IMR-90 (cell line): Measurements from ENCODE around the gene PAWR. TPM values are rescaled to one million over a fixed set of nuclear protein-coding genes. Genes with fewer than 3 reads are reported as not detected.

Source experiments
- ATAC-seq: fragments of 200-7000 bp; cut with Tn5 transposase; 2 replicates; pipeline ENCODE4 v1.9.1; 2020; ENCODE audit warnings: low read depth, mild to moderate bottlenecking, moderate library complexity
- BruUV-seq: library from RNA; stranded (reverse); fragments of 400-500 nt; replicated peaks from 2 replicates; lab custom pipeline; 2021; lab: Mats Ljungman, UMichigan
- CTCF ChIA-PET: fragments of 300-600 bp; formaldehyde crosslinking; extraction: SDS; loops from one replicate; lab custom pipeline; 2021; ENCODE audit warnings: antibody characterized with exemption; lab: Yijun Ruan, JAX
- POLR2A ChIA-PET: fragments of 300-600 bp; sonication (Branson Sonifier 250); formaldehyde crosslinking; loops from one replicate; lab custom pipeline; 2022; ENCODE audit warnings: antibody characterized with exemption; ENCODE audit not compliant: unreplicated experiment; lab: Charles Lee
- DNase-seq: peaks from one replicate; pipeline ENCODE4 v3.0.0; 2013
- H2AFZ ChIP-seq: replicated peaks from 2 replicates; pipeline ENCODE3; 2013; ENCODE audit warnings: low read length, mild to moderate bottlenecking; ENCODE audit not compliant: poor library complexity
- H2AK5ac ChIP-seq: 2 replicates; pipeline ENCODE4 v1.6.1; 2013; ENCODE audit warnings: low read depth, low read length, inconsistent platforms
- H2AK9ac ChIP-seq: replicated peaks from 2 replicates; pipeline ENCODE3; 2013; ENCODE audit warnings: mild to moderate bottlenecking, low read depth, low read length, moderate library complexity; ENCODE audit not compliant: poor library complexity
- H2BK120ac ChIP-seq: 2 replicates; pipeline ENCODE4 v1.6.1; 2013; ENCODE audit warnings: low read depth, low read length, inconsistent platforms
- H2BK15ac ChIP-seq: 3 replicates; pipeline ENCODE4 v1.6.1; 2013; ENCODE audit warnings: low read depth, low read length, inconsistent platforms
- H2BK20ac ChIP-seq: 2 replicates; pipeline ENCODE4 v1.6.1; 2013; ENCODE audit warnings: low read depth, mild to moderate bottlenecking, inconsistent platforms, low read length, moderate library complexity
- H2BK5ac ChIP-seq: 2 replicates; pipeline ENCODE4 v1.6.1; 2013; ENCODE audit warnings: mild to moderate bottlenecking, low read depth, low read length, inconsistent platforms; ENCODE audit not compliant: poor library complexity, severe bottlenecking
- H3K14ac ChIP-seq: replicated peaks from 2 replicates; pipeline ENCODE4 v1.6.1; 2013; ENCODE audit warnings: low read depth, low read length, inconsistent platforms
- H3K18ac ChIP-seq: 2 replicates; pipeline ENCODE4 v1.6.1; 2013; ENCODE audit warnings: low read depth, low read length, control low read depth
- H3K23ac ChIP-seq: 2 replicates; pipeline ENCODE4 v1.6.1; 2013; ENCODE audit warnings: low read depth, low read length, inconsistent platforms
- H3K27ac ChIP-seq: 2 replicates; pipeline ENCODE4 v1.5.1; 2013; ENCODE audit warnings: mild to moderate bottlenecking, control low read depth, low read length; ENCODE audit not compliant: insufficient read depth
- H3K27me3 ChIP-seq: 2 replicates; pipeline ENCODE4 v1.6.1; 2013; ENCODE audit warnings: low read length; ENCODE audit not compliant: control insufficient read depth, insufficient read depth
- H3K36me3 ChIP-seq: 2 replicates; pipeline ENCODE4 v1.6.1; 2013; ENCODE audit warnings: low read length, mixed read lengths; ENCODE audit not compliant: control insufficient read depth, insufficient read depth
- H3K4ac ChIP-seq: 2 replicates; pipeline ENCODE4 v1.6.1; 2013; ENCODE audit warnings: low read depth, low read length, inconsistent platforms
- H3K4me1 ChIP-seq: 2 replicates; pipeline ENCODE4 v1.6.1; 2013; ENCODE audit warnings: low read length, mixed read lengths; ENCODE audit not compliant: control insufficient read depth, insufficient read depth
- H3K4me2 ChIP-seq: 2 replicates; pipeline ENCODE4 v1.6.1; 2013; ENCODE audit warnings: low read depth, mild to moderate bottlenecking, control low read depth, low read length, moderate library complexity
- H3K4me3 ChIP-seq: 2 replicates; pipeline ENCODE4 v1.5.1; 2013; ENCODE audit warnings: low read depth, mild to moderate bottlenecking, control low read depth, low read length, moderate library complexity; ENCODE audit not compliant: insufficient read depth
- H3K56ac ChIP-seq: 2 replicates; pipeline ENCODE4 v1.6.1; 2013; ENCODE audit warnings: low read length, inconsistent platforms; ENCODE audit not compliant: insufficient read depth; ENCODE audit errors: extremely low read depth
- H3K79me1 ChIP-seq, 2 experiments: 2 replicates each; pipeline ENCODE4 v1.6.1; 2013; ENCODE audit warnings: low read length in 2 of 2, inconsistent platforms in 1 of 2, low read depth in 1 of 2
- H3K9ac ChIP-seq: 2 replicates; pipeline ENCODE4 v1.6.1; 2013; ENCODE audit warnings: low read depth, low read length, control low read depth
- H3K9me1 ChIP-seq: 2 replicates; pipeline ENCODE4 v1.6.1; 2013; ENCODE audit warnings: low read length, inconsistent platforms; ENCODE audit not compliant: insufficient read depth
- H3K9me3 ChIP-seq: 2 replicates; pipeline ENCODE4 v1.6.1; 2013; ENCODE audit warnings: low read length; ENCODE audit not compliant: control insufficient read depth, insufficient read depth
- H4K20me1 ChIP-seq: 2 replicates; pipeline ENCODE4 v1.6.1; 2013; ENCODE audit warnings: low read length, inconsistent platforms; ENCODE audit not compliant: insufficient read depth
- H4K5ac ChIP-seq: 2 replicates; pipeline ENCODE4 v1.6.1; 2013; ENCODE audit warnings: mild to moderate bottlenecking, low read depth, low read length, control low read depth
- H4K8ac ChIP-seq, 2 experiments: 2 replicates each; pipeline ENCODE4 v1.6.1; 2013; ENCODE audit warnings: low read depth in 2 of 2, low read length in 2 of 2, control low read depth in 1 of 2, inconsistent platforms in 1 of 2
- H4K91ac ChIP-seq: 2 replicates; pipeline ENCODE4 v1.6.1; 2013; ENCODE audit warnings: low read depth, low read length, inconsistent platforms; ENCODE audit not compliant: insufficient read depth
- FOS ChIP-seq: fragments of 150-350 bp; IDR thresholded peaks from 2 replicates; pipeline ENCODE4 v1.6.1; 2016; ENCODE audit warnings: low read depth, low read length
- MAFK ChIP-seq: IDR thresholded peaks from 2 replicates; pipeline ENCODE4 v1.6.1; 2012; ENCODE audit warnings: low read depth, low read length, improper control_type of control experiment
- NFE2L2 ChIP-seq: fragments of 150-350 bp; IDR thresholded peaks from 2 replicates; pipeline ENCODE4 v1.6.1; 2016; ENCODE audit warnings: low read depth, mild to moderate bottlenecking, low read length
- POLR2A ChIP-seq: IDR thresholded peaks from 2 replicates; pipeline ENCODE4 v1.6.1; 2012; ENCODE audit warnings: mild to moderate bottlenecking, low read depth, low read length
- RAD21 ChIP-seq: IDR thresholded peaks from 2 replicates; pipeline ENCODE4 v1.6.1; 2012; ENCODE audit warnings: low read length, improper control_type of control experiment
- WGBS, 2 experiments: methylation state at CpG; one replicate each; pipeline versions ENCODE4 v1.1.5 to v1.1.7; 2013; ENCODE audit warnings: missing lambda C conversion rate in 2 of 2; ENCODE audit not compliant: insufficient read length in 1 of 2; ENCODE audit errors: extremely low coverage in 2 of 2; 5-methylcytosine and 5-hydroxymethylcytosine counted together
- dilution Hi-C: fragments of 300-500 bp; cut with HindIII; formaldehyde crosslinking; loops from one replicate; pipeline ENCODE4 v1.14.3; 2018; ENCODE audit warnings: low sequenced_read_pairs; ENCODE audit not compliant: unreplicated experiment
- in situ Hi-C: fragments of 300-500 bp; cut with MboI; formaldehyde crosslinking; loops from 3 replicates; pipeline ENCODE4 v1.14.3; 2019; ENCODE audit warnings: low sequenced_read_pairs, inconsistent platforms, mixed read lengths
- intact Hi-C: fragments of 100-400 bp; cut with micrococcal nuclease; formaldehyde crosslinking; loops from 2 replicates; pipeline ENCODE4 v1.10.0; 2022
- polyA plus RNA-seq, 3 experiments: library from polyadenylated mRNA; depleted of rRNA; stranded (reverse); fragments of >200 nt; gene quantifications; 2 replicates each; pipeline ENCODE4 v1.2.3, GENCODE V29; 2012; ENCODE audit warnings: low replicate concordance in 1 of 3
- total RNA-seq: library from RNA; depleted of rRNA; stranded (reverse); fragments of >200 nt; gene quantifications from 2 replicates; pipeline ENCODE4 v1.2.3, GENCODE V29; 2012

The PAWR gene
- total and polyA plus RNA-seq, 2 of the 4 experiments (the other 2 are of a cell fraction): 13.2 to 13.6 TPM

- intact Hi-C loops: no loop called here
- no peak overlapping the region for H2BK15ac ChIP-seq
- peaks cover 20% of the 10 kb centered on the region; the same call in 1 of the 2 replicates for H4K20me1 ChIP-seq
- peaks cover 3% of the 10 kb centered on the region for H3K9me1 ChIP-seq
- ChIA-PET CTCF (no interaction called here), POLR2A (no interaction called here)
- H3K27me3 ChIP-seq: no peaks in the 10 kb centered on the region
- H3K18ac ChIP-seq: no peak overlapping the region
- no peaks in the 10 kb centered on the region for H3K36me3 ChIP-seq
- H2AK5ac ChIP-seq: no peak overlapping the region
- H3K14ac ChIP-seq: no peak overlapping the region
- in situ Hi-C loops: no loop called here
- no CpG with 5 or more reads among the region's 2 CpGs for WGBS, 2 experiments
- ATAC-seq: no peak
- H2BK5ac ChIP-seq: no peak overlapping the region
- no peak overlapping the region for H4K91ac ChIP-seq
- no peak overlapping the region for H3K56ac ChIP-seq
- peaks cover 2% of the 10 kb centered on the region; the same call in 1 of the 2 replicates for H3K9me3 ChIP-seq
- dilution Hi-C loops: no loop called here
- H3K4me2 ChIP-seq: no peak overlapping the region
- no TSS peak for BruUV-seq
- no peak for TF ChIP-seq RAD21
- TF ChIP-seq MAFK: no peak
- no peak for TF ChIP-seq FOS
- no peak for TF ChIP-seq NFE2L2
- no peak for TF ChIP-seq POLR2A
- H3K27ac ChIP-seq: no peak overlapping the region
- no peak overlapping the region for H2BK20ac ChIP-seq
- H3K4me1 ChIP-seq: no peaks in the 10 kb centered on the region; the same call in 1 of the 2 replicates
- H3K23ac ChIP-seq: no peak overlapping the region
- peaks cover 19 to 67% of the 10 kb centered on the region in 2 experiments for H3K79me1 ChIP-seq
- no peak for DNase-seq
- no peak overlapping the region for H2AK9ac ChIP-seq
- H3K9ac ChIP-seq: no peak overlapping the region
- no peak overlapping the region for H4K5ac ChIP-seq
- H3K4me3 ChIP-seq: no peak overlapping the region
- no peak overlapping the region for H4K8ac ChIP-seq
- no peak overlapping the region for H2AFZ ChIP-seq
- no peak overlapping the region for H3K4ac ChIP-seq
- H2BK120ac ChIP-seq: no peak overlapping the region
These were observed 14.2 kb downstream of the PAWR start for GRCh38 chr12:79676579-79676978.
